HepG2 (cell line): Measurements from ENCODE around the gene SBNO2. TPM values are rescaled to one million over a fixed set of nuclear protein-coding genes. Genes with fewer than 3 reads are reported as not detected.

Experiments used
- ATAC-seq: fragments of 200-7000 bp; cut with Tn5 transposase; 3 replicates; pipeline ENCODE4 v1.9.1; 2020; ENCODE audit warnings: mild to moderate bottlenecking, moderate library complexity
- BruUV-seq: library from RNA; stranded (reverse); fragments of 400-500 nt; replicated peaks from 2 replicates; lab custom pipeline; 2021; lab: Mats Ljungman, UMichigan
- CTCF ChIA-PET: fragments of 300-600 bp; formaldehyde crosslinking; extraction: SDS; loops from one replicate; lab custom pipeline; 2021; ENCODE audit warnings: low total read pairs, inconsistent platforms, low intra/inter-chr PET ratio; lab: Yijun Ruan, JAX
- POLR2A ChIA-PET: fragments of 350-600 bp; sonication (Branson Sonifier 250); formaldehyde crosslinking; loops from one replicate; lab custom pipeline; 2020; ENCODE audit warnings: antibody characterized with exemption, inconsistent platforms; lab: Yijun Ruan, JAX
- DNase-seq: peaks from one replicate; pipeline ENCODE4 v3.0.0-alpha.2; 2015; ENCODE audit warnings: low spot score
- FAIRE-seq: peaks from 3 replicates; lab custom pipeline; 2011; peaks lifted over from hg19 to GRCh38; lab: Jason Lieb, UNC
- H2AFZ ChIP-seq: one replicate; pipeline ENCODE4 v1.6.1; 2011; ENCODE audit warnings: low read length, inconsistent platforms
- H3K27ac ChIP-seq: fragments of 300-600 bp; 3 replicates; pipeline ENCODE4 v1.8.0; 2011; ENCODE audit warnings: mixed run types, mild to moderate bottlenecking, mixed read lengths, low read length, inconsistent platforms; ENCODE audit not compliant: insufficient read depth; ENCODE audit errors: extremely low read length
- H3K27me3 ChIP-seq, 2 experiments: fragments of 200-600 bp in 1 of 2; 2 replicates in 1 of 2; 3 replicates in 1 of 2; pipeline versions ENCODE4 v1.6.0 to v1.8.0; 2011; ENCODE audit warnings: low read length in 2 of 2, mild to moderate bottlenecking in 2 of 2, moderate library complexity in 2 of 2, inconsistent platforms in 1 of 2; ENCODE audit not compliant: insufficient read depth in 2 of 2, control insufficient read depth in 1 of 2
- H3K36me3 ChIP-seq, 2 experiments: fragments of 200-600 bp in 1 of 2; replicated peaks in 1 of 2; 2 replicates in 1 of 2; 3 replicates in 1 of 2; pipeline versions ENCODE4 v1.5.1 to v1.8.0; 2011; ENCODE audit warnings: low read length in 2 of 2, inconsistent platforms in 1 of 2; ENCODE audit not compliant: insufficient read depth in 2 of 2, control insufficient read depth in 1 of 2
- H3K4me1 ChIP-seq: 2 replicates; pipeline ENCODE4 v1.5.1; 2012; ENCODE audit warnings: low read length, inconsistent platforms; ENCODE audit not compliant: insufficient read depth
- H3K4me2 ChIP-seq: 2 replicates; pipeline ENCODE4 v1.6.0; 2011; ENCODE audit warnings: low read depth, low read length, inconsistent platforms
- H3K4me3 ChIP-seq, 3 experiments: fragments of 200-600 bp in 1 of 3; sonication (generic), shearing (Covaris generic) in 1 of 3; replicated peaks in 1 of 3; 2 replicates each; pipeline ENCODE4 v1.5.1; 2011 to 2016; ENCODE audit warnings: low read length in 3 of 3, inconsistent platforms in 2 of 3, low read depth in 2 of 3, mild to moderate bottlenecking in 2 of 3, control low read depth in 1 of 3, mixed read lengths in 1 of 3; ENCODE audit not compliant: insufficient read depth in 1 of 3
- H3K79me2 ChIP-seq: one replicate; pipeline ENCODE4 v1.6.1; 2011; ENCODE audit warnings: low read length, inconsistent platforms; ENCODE audit not compliant: insufficient read depth
- H3K9ac ChIP-seq: 2 replicates; pipeline ENCODE4 v1.6.0; 2011; ENCODE audit warnings: mild to moderate bottlenecking, low read depth, low read length, inconsistent platforms; ENCODE audit not compliant: insufficient read depth
- H3K9me3 ChIP-seq: 2 replicates; pipeline ENCODE4 v1.5.1; 2012; ENCODE audit warnings: mild to moderate bottlenecking, low read length
- H4K20me1 ChIP-seq: 2 replicates; pipeline ENCODE4 v1.6.0; 2011; ENCODE audit warnings: inconsistent platforms, mild to moderate bottlenecking, low read length, moderate library complexity; ENCODE audit not compliant: insufficient read depth
- ATF7-NPFF ChIP-seq: sonication (generic); formaldehyde crosslinking; IDR thresholded peaks from 2 replicates; pipeline ENCODE4 v1.8.1; 2023; ENCODE audit warnings: mild to moderate bottlenecking, low read depth, missing genetic modification reagents, moderate library complexity
- ATRX ChIP-seq: sonication (generic); formaldehyde crosslinking; IDR thresholded peaks from 2 replicates; pipeline ENCODE4 v1.4.0; 2020; ENCODE audit warnings: missing genetic modification reagents, borderline replicate concordance
- ELF3 ChIP-seq: IDR thresholded peaks from 2 replicates; pipeline ENCODE4 v1.6.1; 2016; ENCODE audit warnings: missing genetic modification reagents, missing compliant biosample characterization
- FOXK1 ChIP-seq: sonication (generic); formaldehyde crosslinking; IDR thresholded peaks from 2 replicates; pipeline ENCODE4 v1.4.0; 2020; ENCODE audit warnings: low read depth, missing genetic modification reagents, borderline replicate concordance
- HOMEZ ChIP-seq: IDR thresholded peaks from 2 replicates; pipeline ENCODE4 v1.6.1; 2016; ENCODE audit warnings: low read depth
- KDM1A ChIP-seq: IDR thresholded peaks from 2 replicates; pipeline ENCODE4 v1.6.1; 2016; ENCODE audit warnings: missing compliant biosample characterization
- MTF1 ChIP-seq: sonication (generic); formaldehyde crosslinking; IDR thresholded peaks from 2 replicates; pipeline ENCODE4 v1.5.0; 2020; ENCODE audit warnings: missing genetic modification reagents
- PHF21A ChIP-seq: sonication (generic); formaldehyde crosslinking; IDR thresholded peaks from 2 replicates; pipeline ENCODE4 v1.5.0; 2020; ENCODE audit warnings: mild to moderate bottlenecking, missing genetic modification reagents
- POGK ChIP-seq: sonication (generic); formaldehyde crosslinking; conservative IDR thresholded peaks from 2 replicates; pipeline ENCODE4 v1.8.0; 2022; ENCODE audit warnings: mild to moderate bottlenecking, moderate library complexity, missing genetic modification reagents
- SIX1 ChIP-seq: sonication (generic); formaldehyde crosslinking; IDR thresholded peaks from 2 replicates; pipeline ENCODE4 v1.4.0; 2020; ENCODE audit warnings: missing genetic modification reagents, borderline replicate concordance
- ZBTB26 ChIP-seq: IDR thresholded peaks from 2 replicates; pipeline ENCODE4 v1.6.1; 2016; ENCODE audit warnings: missing compliant biosample characterization, missing genetic modification reagents, borderline replicate concordance
- ZNF33A ChIP-seq: sonication (generic); formaldehyde crosslinking; IDR thresholded peaks from 2 replicates; pipeline ENCODE4 v1.5.1; 2020; ENCODE audit warnings: missing genetic modification reagents, mild to moderate bottlenecking, moderate library complexity, borderline replicate concordance
- ZNF687 ChIP-seq: sonication (generic); formaldehyde crosslinking; IDR thresholded peaks from 2 replicates; pipeline ENCODE4 v1.5.1; 2020; ENCODE audit warnings: mild to moderate bottlenecking, missing genetic modification reagents, moderate library complexity
- WGBS: methylation state at CpG from one replicate; pipeline ENCODE4 v1.1.6; 2017; ENCODE audit warnings: low lambda C conversion rate; 5-methylcytosine and 5-hydroxymethylcytosine counted together
- in situ Hi-C: cut with HindIII; loops from 2 replicates; pipeline ENCODE4 v1.10.0; 2017; ENCODE audit warnings: low pct_unique_long_range_greater_than_20kb; ENCODE audit not compliant: extremely low pct_ligation_motif_present
- intact Hi-C: fragments of 100-400 bp; cut with micrococcal nuclease; formaldehyde crosslinking; loops from one replicate; pipeline ENCODE4 v1.10.0; 2022; ENCODE audit not compliant: unreplicated experiment
- polyA plus RNA-seq, 8 experiments: library from polyadenylated mRNA; depleted of rRNA in 3 of 8; stranded (reverse) in 7 of 8; unstranded in 1 of 8; fragments of >200 nt; fragmentation: Illumina TruSeq in 4 of 8; extraction: Trizol in 4 of 8; gene quantifications; 2 replicates each; pipeline versions ENCODE4 v1.2.1 to v1.2.3, GENCODE V29; 2011 to 2016; ENCODE audit warnings: low read depth in 4 of 8, missing spikeins in 1 of 8, mixed read lengths in 1 of 8; ENCODE audit not compliant: insufficient read depth in 1 of 8
- total RNA-seq, 5 experiments: library from RNA; depleted of rRNA; stranded (reverse); fragments of >200 nt; fragmentation: Illumina TruSeq; extraction: Trizol; gene quantifications; 2 replicates each; pipeline ENCODE4 v1.2.3, GENCODE V29; 2016; ENCODE audit warnings: low read depth in 1 of 5

The SBNO2 gene
- total and polyA plus RNA-seq, 2 of the 13 experiments (the other 11 are each of a cell fraction or from before 2014, with no cell fraction given) = 8.6 to 10.4 TPM

- Histone ChIP-seq H3K27me3 (no peaks in the 10 kb centered on the region; a peak in 1 of 5 replicates), H2AFZ (no peak overlapping the region), H3K9ac (no peak overlapping the region), H3K27ac (no peak overlapping the region), H3K9me3 (no peaks in the 10 kb centered on the region), H3K4me1 (peaks cover 23% of the 10 kb centered on the region), H3K4me2 (no peak overlapping the region), H3K4me3 (no peak overlapping the region), H4K20me1 (peaks cover 16% of the 10 kb centered on the region), H3K79me2 (peaks cover 30% of the 10 kb centered on the region), H3K36me3 (peaks cover 12 to 40% of the 10 kb centered on the region in 2 experiments)
- 100% methylated on average over 1 of the region's 27 CpGs for WGBS
- ChIA-PET POLR2A (interaction anchor here (1.3 kb wide), 1 partner anchor 26 kb away, joined by 4 read pairs; no protein-coding TSS in a partner anchor), CTCF (no interaction called here)
- FAIRE-seq = no peak
- intact Hi-C loops = no loop called here
- no peak for ATAC-seq
- in situ Hi-C loops = no loop called here
- no TSS peak for BruUV-seq
- no peak for DNase-seq
- peak; percentile 14; the same call in 1 of the 2 replicates for TF ChIP-seq ZNF687 (CRISPR knock-in tag)
- no peak for TF ChIP-seq ZBTB26 (CRISPR knock-in tag)
- TF ChIP-seq SIX1 (CRISPR knock-in tag) = no peak
- TF ChIP-seq KDM1A = no peak
- TF ChIP-seq PHF21A = no peak
- TF ChIP-seq ZNF33A = no peak
- no peak for TF ChIP-seq FOXK1 (CRISPR knock-in tag)
- no peak for TF ChIP-seq HOMEZ
- no peak for TF ChIP-seq ELF3 (CRISPR knock-in tag)
- no peak for TF ChIP-seq POGK (CRISPR knock-in tag)
- TF ChIP-seq ATRX (CRISPR knock-in tag) = no peak
- TF ChIP-seq ATF7-NPFF (CRISPR knock-in tag) = no peak
- TF ChIP-seq MTF1 (CRISPR knock-in tag) = no peak
Observed at GRCh38 chr19:1091544-1092175, 82.4 kb downstream of the SBNO2 start.
